ENCODE measurements around the gene PIGZ.

Gene PIGZ

DNA sequence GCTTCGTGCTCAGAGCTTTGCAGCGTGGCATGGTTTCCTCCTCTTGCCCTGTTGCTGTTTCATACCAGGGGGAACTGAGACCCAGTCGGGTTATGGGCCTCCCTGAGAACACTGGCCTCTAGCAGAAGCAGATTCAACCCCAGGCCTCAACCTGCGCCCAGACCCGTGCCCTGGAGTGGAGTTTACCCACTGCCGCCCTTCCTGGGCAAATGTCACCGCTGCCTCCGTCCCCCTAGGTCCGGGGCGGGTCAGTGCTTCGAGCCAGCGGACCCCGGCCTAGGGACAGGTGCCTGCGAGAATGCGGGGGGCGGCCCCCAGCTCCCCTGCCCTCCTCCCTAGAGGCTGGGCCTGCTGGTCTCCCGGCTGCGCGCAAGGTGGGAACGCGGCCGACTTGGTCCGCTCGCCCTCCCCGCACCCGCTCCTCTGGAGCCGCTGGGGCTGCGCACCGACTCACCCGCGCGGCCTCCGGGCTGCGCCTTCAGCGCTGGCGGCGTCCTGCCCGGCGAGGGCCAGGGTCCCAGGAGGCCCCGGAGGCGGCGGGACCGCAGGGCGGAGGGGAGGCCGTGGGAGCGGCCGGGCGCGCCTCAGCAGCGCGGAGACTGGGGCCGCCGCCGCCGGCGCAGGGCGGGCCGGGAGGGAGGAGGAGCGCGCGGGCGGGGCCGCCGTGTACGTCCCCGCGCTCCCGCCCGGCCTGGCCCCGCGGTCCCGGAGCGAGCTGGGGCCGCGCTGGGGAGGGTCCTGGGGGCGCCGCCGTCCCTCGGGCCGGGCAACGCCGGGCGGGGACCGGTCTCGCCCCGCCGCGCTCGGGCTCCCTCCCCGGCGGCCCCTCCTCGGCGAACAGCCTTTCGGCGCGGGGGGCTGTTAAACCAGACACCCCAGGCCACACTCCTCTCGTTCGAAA is at the start of gene PIGZ:
Gene PIGZ, minus strand, starts transcription at position 601 of the 901 bp plus-strand sequence. CDS start 16,802 bp downstream, outside the sequence.
- DNase-seq (ENCODE audit: low read depth in 4 of 4, low spot score in 1 of 4) = peak in 2 of 4 experiments; percentile 14 to 40

DNA sequence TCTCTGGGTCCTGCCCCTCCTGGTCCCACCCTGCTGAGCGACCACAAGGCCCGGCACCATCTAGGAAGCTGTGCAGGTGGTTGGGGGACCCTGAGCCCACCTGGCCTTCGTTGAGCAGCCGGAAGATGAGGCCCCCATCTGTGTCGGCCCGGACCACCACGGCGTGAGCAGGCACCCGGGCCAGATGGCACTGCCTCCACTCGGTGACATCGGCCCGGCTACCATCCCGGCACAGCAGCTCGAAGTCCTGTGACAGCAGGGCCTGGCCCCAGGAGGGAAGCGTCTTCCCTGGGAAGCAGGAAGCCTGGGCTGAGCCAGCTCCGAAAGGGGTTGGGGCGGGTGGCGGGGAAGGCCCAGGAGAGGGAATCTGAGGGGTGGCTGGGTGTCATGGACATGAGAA is 48.4 kb upstream of the PIGZ start:
- no peak for DNase-seq (ENCODE audit: low read depth in 4 of 4, low spot score in 1 of 4)

- DNase-seq (ENCODE audit: low read depth in 4 of 4, low spot score in 1 of 4) = no peak
Measured at GRCh38 chr3:197015790-197016736, 47.4 kb upstream of the PIGZ start.

DNA sequence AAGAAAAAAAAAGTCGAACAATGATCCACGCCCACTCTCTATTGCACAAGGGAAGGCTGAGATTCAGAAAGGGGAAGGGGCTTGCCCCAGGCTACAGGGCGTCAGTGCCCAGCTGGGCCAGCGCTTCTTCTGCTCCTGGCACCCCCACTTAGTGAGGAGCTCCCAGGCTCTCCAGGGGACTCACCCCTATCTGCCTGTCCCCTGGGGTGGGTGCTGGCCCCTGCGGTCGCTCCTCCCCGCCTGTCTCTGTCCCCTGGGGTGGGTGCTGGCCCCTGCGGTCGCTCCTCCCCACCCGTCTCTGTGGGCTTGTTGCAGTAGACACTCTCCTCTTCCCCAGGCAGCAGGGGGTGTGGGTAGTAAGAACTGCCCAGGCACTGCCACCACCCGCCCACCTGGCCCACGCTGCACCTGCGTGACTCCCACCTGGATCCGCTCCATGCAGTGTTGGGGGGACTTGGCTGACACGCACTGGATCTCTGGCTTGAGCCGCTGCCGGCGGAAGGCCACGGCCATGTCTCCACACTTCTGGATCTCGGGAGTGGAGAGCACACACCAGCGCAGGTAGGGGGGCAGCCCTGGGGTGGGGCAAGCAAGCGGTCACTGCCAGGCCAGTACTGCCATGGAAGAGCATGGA is 46.4 kb upstream of the PIGZ start:
- DNase-seq (ENCODE audit: low read depth in 4 of 4, low spot score in 1 of 4) = no peak

DNA sequence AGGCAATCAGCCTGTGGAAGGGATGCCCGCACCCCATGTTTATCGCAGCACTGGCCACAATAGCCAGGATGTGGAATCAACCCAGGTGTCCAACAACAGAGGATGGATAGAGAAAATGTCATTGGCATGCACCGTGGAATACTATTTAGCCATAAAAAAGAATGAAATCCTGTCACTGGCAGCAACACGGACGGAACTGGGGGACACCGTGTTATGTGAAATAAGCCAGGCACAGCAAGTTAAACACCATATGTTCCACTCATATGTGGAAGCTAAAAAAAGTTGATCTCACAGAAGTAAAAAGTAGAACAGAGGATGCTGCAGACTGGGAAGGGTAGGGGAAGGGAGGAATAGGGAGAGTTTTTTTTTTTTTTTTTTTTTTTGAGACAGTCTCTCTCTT is 45.4 kb upstream of the PIGZ start:
- DNase-seq (ENCODE audit: low read depth in 4 of 4, low spot score in 1 of 4) = no peak

DNA sequence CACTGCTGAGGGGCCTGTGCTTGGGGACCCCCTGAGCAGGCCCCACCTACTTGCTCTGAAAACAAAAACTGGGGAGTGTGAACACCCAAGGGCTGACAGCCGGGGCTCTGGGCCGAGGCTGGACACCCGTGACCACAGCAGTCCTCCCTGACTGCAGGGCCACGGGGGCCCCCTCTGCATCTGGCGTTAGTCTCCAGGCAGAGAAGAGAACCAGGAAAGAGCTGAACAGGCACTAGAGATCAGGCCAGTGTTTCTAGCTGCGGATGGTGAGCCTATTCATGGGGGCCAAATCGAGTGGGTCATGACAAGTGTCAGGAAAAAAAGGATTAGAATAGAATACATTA is 43.9 kb upstream of the PIGZ start:
- no peak for DNase-seq (ENCODE audit: low read depth in 4 of 4, low spot score in 1 of 4)

DNA sequence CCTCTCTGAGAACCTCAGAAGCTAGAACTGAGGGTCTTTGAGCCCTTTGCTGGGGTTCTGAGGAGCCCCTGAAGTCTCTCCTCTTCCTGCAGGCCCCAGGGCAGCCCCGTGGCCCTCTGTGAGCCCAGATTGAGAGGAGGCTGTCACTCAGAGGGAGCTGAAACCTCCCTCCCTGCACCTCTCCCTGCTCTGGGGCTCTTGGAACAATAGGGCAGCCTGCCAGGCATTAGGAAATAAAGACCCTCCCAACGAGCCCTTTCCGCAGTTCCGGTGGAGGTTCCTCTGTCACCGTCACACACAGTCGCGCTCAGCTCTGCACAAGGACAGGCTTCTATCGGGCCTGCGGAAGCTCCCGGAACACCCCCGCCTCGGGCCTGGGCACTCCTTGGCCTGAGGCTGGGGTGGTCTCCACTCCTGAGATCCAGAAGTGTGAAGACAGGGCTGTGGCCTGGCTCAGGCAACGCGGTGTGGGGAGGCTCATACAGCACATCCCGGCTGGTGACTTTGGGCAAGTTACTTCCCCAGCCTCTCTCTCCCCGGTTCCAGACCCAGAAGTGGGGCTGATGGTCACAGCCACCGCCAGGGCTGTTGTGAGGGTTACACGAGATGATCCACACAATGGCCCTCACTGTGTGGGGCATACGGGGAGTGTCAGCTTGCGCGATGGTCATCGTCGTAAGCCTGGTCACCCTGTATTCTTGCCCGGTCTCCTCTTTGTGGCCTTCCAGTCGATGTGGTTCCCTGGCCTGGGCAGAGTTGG is 43.3 kb upstream of the PIGZ start:
- DNase-seq (ENCODE audit: low read depth in 4 of 4, low spot score in 1 of 4) = no peak

GRCh38 chr3:197010556-197011351 is 42.1 kb upstream of the PIGZ start:
- no peak for DNase-seq (ENCODE audit: low read depth in 4 of 4, low spot score in 1 of 4)

DNA sequence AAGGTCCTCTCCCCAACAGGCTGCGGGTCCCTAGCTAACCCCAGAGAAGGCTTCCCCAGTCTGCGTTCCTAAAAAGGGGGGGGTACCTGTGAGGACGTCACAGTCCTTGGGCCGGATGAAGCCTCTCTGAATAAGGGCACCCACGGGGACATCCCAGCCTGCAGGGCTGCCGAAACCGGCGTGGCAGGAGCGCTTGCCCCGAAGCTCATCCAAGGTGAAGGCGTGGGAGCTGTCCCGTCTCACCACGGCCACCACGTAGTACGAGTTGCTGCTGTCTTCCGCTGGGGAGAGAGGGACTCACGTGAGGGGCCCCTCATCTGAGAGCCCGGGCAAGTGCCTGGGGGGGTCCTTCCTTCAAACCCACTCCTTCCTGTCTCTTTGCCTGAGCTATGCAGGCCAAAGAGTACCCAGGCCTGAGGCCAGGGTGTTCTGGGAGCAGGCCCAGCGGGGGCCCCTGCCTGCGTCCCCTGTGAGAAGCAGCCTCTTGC is 40.9 kb upstream of the PIGZ start:
- no peak for DNase-seq (ENCODE audit: low read depth in 4 of 4, low spot score in 1 of 4)

DNA sequence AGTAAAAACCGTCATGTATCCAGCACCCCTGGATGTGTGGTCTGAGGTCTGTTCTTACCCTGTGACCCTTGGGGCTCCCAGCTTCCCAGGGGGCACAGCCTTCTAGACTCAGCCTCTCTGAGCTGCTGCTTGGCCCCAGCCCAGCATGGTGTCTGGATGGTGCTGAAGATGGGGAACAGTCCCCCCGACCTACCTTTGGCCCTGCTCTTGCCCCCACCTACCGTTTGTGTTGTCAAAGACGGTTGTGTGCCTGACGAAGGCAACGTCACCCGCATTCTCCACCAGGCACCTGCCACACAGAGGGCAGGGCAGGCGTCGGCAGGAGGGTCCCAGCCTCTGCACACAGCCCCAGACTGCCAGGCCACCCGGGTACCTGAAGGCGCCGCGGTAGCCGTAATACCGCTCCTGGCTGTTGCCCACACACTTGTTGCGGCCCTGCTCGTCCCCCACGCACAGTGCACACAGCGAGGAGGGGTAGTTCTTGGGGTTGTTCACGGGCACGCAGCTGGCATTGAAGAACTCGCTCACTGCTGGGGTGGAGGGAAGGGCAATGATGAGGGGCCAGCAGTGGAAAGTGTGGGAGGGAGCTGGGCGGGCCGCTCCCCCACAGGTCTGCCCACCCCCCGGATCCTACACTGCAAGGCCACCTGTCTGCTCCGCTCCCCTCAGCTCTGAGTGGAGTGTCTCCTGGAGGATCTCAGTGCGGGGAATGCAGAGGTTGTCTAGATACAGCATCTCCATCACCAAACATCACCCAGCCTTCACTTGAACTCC is 40.0 kb upstream of the PIGZ start:
- no peak for DNase-seq (ENCODE audit: low read depth in 4 of 4, low spot score in 1 of 4)

DNA sequence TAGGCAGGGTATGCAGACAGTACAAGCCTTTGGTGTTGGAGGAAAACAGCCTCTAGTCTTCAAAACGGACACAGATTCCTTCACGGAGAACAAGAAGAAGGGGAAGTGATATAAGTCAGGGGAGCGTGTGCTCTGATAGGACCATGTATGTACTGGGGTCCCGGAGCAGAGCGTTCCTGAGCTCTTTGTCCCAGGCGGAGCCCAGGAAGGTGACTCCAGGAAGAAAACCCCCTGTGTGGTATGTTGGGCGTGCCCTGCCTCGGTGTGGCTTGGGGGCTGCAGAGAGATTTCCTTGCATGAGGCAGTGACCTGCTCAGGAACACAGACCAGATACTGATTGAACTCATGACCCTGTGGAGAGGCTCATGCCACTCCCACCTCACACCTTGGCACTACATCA is 39.3 kb upstream of the PIGZ start:
- no peak for DNase-seq (ENCODE audit: low read depth in 4 of 4, low spot score in 1 of 4)

DNA sequence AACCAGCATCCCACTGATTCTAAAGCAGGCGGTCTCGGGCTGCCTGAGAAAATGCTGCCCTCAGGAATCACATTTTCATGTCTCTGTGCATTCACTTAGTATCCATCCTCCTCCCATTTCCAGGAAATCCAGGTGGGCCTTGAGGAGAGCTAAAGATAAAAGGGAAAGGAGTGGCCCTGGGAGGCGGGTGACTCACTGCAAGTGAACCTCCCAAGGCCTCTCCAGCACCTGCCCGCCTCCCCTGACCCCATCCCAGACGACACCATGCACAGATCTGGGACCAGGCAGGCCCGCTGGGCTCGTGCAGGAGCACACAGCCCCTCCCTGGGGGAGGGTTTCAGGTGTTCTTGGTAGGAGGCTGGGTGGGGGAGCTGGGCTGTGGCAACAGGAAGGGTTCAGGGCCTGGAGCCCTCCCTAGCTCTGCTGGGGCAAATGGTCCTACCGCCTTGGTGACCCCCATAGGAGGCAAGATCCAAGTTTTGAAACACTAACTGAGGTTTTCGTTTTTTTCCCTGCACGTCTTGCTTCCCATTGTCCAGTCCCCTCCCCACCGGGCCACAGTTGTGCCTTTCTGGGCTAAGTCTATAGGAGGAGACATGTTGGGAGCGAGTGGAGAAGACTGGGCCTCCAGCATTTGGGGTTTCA is 38.8 kb upstream of the PIGZ start:
- DNase-seq (ENCODE audit: low read depth in 4 of 4, low spot score in 1 of 4) = no peak

- DNase-seq (ENCODE audit: low read depth in 4 of 4, low spot score in 1 of 4) = no peak
Measured at GRCh38 chr3:197006860-197007259, 38.2 kb upstream of the PIGZ start.

- DNase-seq (ENCODE audit: low read depth in 4 of 4, low spot score in 1 of 4) = no peak
Measured at GRCh38 chr3:197006446-197006845, 37.8 kb upstream of the PIGZ start.

GRCh38 chr3:197003461-197004385 is 35.1 kb upstream of the PIGZ start:
- peak in 2 of 4 experiments; percentile 11 to 18 for DNase-seq (ENCODE audit: low read depth in 4 of 4, low spot score in 1 of 4)

GRCh38 chr3:197002701-197003454 is 34.2 kb upstream of the PIGZ start:
- peak; percentile 50 to 86 (median 65) for DNase-seq (ENCODE audit: low read depth in 4 of 4, low spot score in 1 of 4)

Measured in stimulated activated CD4-positive, alpha-beta T cell treated with anti-CD3 and anti-CD28 coated beads, Interleukin-1b, Interleukin-23, amount 100 ng/mL, for 24 hours (primary cell).